K562 (cell line): ENCODE measurements around the gene OR4N5. TPM values are rescaled to one million over a fixed set of nuclear protein-coding genes. Genes with fewer than 3 reads are reported as not detected.

Source experiments
- ARNT ChIP-seq, 2 experiments: fragments of 450-650 bp; IDR thresholded peaks; 2 replicates each; pipeline ENCODE4 v1.6.1; 2016; ENCODE audit warnings: mild to moderate bottlenecking in 1 of 2
- CHD4 ChIP-seq: fragments of 200-600 bp; sonication (generic); IDR thresholded peaks from 3 replicates; pipeline ENCODE4 v1.6.1; 2012; ENCODE audit warnings: low read depth, mild to moderate bottlenecking, mixed read lengths, low read length, inconsistent platforms; ENCODE audit not compliant: insufficient read depth, insufficient replicate concordance, poor library complexity, severe bottlenecking
- EHMT2 ChIP-seq: fragments of 450-650 bp; IDR thresholded peaks from 2 replicates; pipeline ENCODE4 v1.6.1; 2018; ENCODE audit warnings: antibody characterized with exemption
- NEUROD1 ChIP-seq: fragments of 150-350 bp; IDR thresholded peaks from 2 replicates; pipeline ENCODE4 v1.6.1; 2014; ENCODE audit warnings: borderline replicate concordance, low read length, low read depth; ENCODE audit not compliant: partially characterized antibody
- SIN3A ChIP-seq, 2 experiments: fragments of 150-350 bp in 1 of 2; IDR thresholded peaks; 2 replicates each; pipeline ENCODE4 v1.6.1; 2011 to 2016; ENCODE audit warnings: borderline replicate concordance in 2 of 2, low read depth in 2 of 2, low read length in 2 of 2, mild to moderate bottlenecking in 2 of 2, moderate library complexity in 2 of 2; ENCODE audit not compliant: control insufficient read depth in 1 of 2
- SMARCC2 ChIP-seq: fragments of 450-650 bp; IDR thresholded peaks from 2 replicates; pipeline ENCODE4 v1.6.1; 2017; ENCODE audit warnings: antibody characterized with exemption, moderate library complexity, mild to moderate bottlenecking, low read depth
- ZBTB17 ChIP-seq: fragments of 450-650 bp; formaldehyde crosslinking; IDR thresholded peaks from 2 replicates; pipeline ENCODE4 v1.4.0; 2020; ENCODE audit warnings: mild to moderate bottlenecking
- polyA plus RNA-seq, 8 experiments: library from polyadenylated mRNA; depleted of rRNA in 4 of 8; stranded (reverse) in 5 of 8; unstranded in 3 of 8; fragments of >200 nt; fragmentation: Nextera tagmentation in 2 of 8; fragmentation: Illumina TruSeq in 1 of 8; extraction: Ambion mirVana in 2 of 8; extraction: Trizol in 1 of 8; gene quantifications; 2 replicates each; pipeline versions ENCODE4 v1.2.1 to v1.2.3, GENCODE V29; 2011 to 2014; ENCODE audit warnings: inconsistent platforms in 1 of 8, missing spikeins in 1 of 8
- total RNA-seq, 7 experiments: library from RNA; depleted of rRNA in 6 of 7; stranded (reverse); fragments of >200 nt in 6 of 7; fragmentation: Illumina TruSeq in 2 of 7; extraction: Trizol in 2 of 7; gene quantifications; 2 replicates each; pipeline versions ENCODE4 v1.2.1 to v1.2.3, GENCODE V29; 2011 to 2021; ENCODE audit warnings: low replicate concordance in 1 of 7
- TF ChIP-seq, protein P1 (sequence below): fragments of 200-600 bp; sonication (generic); IDR thresholded peaks from one replicate; pipeline ENCODE4 v1.6.1; 2012; ENCODE audit warnings: mild to moderate bottlenecking, low read depth, low read length, inconsistent platforms
- TF ChIP-seq, protein P2 (sequence below): sonication (generic); formaldehyde crosslinking; IDR thresholded peaks from 2 replicates; pipeline ENCODE4 v1.8.1; 2023; ENCODE audit warnings: mild to moderate bottlenecking, missing genetic modification reagents, moderate library complexity
- TF ChIP-seq, protein P3 (sequence below): sonication (generic); formaldehyde crosslinking; IDR thresholded peaks from 2 replicates; pipeline ENCODE4 v1.4.0; 2020; ENCODE audit warnings: mild to moderate bottlenecking, missing genetic modification reagents

OR4N5 gene
- total and polyA plus RNA-seq, 9 of the 15 experiments (the other 6 are each of a cell fraction or from before 2014, with no cell fraction given) = not detected

DNA sequence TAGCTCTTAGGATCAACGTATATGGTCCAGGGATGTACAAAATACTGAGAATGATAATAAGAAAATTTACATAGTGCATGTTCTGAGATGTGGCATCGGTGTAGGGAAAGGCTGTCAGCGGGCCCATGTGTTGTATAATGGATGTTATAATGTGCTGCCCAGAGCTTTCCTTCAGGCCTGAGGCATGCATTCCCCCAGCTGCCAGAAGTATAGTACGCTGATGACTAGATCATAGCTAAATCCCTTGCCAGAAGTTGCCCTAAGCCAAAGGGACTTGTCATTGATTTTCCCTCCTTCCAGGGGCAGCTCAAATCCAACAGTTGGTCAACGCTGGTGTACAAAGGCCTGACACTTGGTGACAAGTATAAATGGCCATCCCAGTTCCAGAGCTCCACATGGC, 45.6 kb downstream of the OR4N5 start (continued):
- TF ChIP-seq, protein P1, sequence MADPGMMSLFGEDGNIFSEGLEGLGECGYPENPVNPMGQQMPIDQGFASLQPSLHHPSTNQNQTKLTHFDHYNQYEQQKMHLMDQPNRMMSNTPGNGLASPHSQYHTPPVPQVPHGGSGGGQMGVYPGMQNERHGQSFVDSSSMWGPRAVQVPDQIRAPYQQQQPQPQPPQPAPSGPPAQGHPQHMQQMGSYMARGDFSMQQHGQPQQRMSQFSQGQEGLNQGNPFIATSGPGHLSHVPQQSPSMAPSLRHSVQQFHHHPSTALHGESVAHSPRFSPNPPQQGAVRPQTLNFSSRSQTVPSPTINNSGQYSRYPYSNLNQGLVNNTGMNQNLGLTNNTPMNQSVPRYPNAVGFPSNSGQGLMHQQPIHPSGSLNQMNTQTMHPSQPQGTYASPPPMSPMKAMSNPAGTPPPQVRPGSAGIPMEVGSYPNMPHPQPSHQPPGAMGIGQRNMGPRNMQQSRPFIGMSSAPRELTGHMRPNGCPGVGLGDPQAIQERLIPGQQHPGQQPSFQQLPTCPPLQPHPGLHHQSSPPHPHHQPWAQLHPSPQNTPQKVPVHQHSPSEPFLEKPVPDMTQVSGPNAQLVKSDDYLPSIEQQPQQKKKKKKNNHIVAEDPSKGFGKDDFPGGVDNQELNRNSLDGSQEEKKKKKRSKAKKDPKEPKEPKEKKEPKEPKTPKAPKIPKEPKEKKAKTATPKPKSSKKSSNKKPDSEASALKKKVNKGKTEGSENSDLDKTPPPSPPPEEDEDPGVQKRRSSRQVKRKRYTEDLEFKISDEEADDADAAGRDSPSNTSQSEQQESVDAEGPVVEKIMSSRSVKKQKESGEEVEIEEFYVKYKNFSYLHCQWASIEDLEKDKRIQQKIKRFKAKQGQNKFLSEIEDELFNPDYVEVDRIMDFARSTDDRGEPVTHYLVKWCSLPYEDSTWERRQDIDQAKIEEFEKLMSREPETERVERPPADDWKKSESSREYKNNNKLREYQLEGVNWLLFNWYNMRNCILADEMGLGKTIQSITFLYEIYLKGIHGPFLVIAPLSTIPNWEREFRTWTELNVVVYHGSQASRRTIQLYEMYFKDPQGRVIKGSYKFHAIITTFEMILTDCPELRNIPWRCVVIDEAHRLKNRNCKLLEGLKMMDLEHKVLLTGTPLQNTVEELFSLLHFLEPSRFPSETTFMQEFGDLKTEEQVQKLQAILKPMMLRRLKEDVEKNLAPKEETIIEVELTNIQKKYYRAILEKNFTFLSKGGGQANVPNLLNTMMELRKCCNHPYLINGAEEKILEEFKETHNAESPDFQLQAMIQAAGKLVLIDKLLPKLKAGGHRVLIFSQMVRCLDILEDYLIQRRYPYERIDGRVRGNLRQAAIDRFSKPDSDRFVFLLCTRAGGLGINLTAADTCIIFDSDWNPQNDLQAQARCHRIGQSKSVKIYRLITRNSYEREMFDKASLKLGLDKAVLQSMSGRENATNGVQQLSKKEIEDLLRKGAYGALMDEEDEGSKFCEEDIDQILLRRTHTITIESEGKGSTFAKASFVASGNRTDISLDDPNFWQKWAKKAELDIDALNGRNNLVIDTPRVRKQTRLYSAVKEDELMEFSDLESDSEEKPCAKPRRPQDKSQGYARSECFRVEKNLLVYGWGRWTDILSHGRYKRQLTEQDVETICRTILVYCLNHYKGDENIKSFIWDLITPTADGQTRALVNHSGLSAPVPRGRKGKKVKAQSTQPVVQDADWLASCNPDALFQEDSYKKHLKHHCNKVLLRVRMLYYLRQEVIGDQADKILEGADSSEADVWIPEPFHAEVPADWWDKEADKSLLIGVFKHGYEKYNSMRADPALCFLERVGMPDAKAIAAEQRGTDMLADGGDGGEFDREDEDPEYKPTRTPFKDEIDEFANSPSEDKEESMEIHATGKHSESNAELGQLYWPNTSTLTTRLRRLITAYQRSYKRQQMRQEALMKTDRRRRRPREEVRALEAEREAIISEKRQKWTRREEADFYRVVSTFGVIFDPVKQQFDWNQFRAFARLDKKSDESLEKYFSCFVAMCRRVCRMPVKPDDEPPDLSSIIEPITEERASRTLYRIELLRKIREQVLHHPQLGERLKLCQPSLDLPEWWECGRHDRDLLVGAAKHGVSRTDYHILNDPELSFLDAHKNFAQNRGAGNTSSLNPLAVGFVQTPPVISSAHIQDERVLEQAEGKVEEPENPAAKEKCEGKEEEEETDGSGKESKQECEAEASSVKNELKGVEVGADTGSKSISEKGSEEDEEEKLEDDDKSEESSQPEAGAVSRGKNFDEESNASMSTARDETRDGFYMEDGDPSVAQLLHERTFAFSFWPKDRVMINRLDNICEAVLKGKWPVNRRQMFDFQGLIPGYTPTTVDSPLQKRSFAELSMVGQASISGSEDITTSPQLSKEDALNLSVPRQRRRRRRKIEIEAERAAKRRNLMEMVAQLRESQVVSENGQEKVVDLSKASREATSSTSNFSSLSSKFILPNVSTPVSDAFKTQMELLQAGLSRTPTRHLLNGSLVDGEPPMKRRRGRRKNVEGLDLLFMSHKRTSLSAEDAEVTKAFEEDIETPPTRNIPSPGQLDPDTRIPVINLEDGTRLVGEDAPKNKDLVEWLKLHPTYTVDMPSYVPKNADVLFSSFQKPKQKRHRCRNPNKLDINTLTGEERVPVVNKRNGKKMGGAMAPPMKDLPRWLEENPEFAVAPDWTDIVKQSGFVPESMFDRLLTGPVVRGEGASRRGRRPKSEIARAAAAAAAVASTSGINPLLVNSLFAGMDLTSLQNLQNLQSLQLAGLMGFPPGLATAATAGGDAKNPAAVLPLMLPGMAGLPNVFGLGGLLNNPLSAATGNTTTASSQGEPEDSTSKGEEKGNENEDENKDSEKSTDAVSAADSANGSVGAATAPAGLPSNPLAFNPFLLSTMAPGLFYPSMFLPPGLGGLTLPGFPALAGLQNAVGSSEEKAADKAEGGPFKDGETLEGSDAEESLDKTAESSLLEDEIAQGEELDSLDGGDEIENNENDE = no peak
- TF ChIP-seq SMARCC2 (no peak), ZBTB17 (CRISPR knock-in tag) (no peak), ARNT (IDR thresholded peaks at IDR 0.05) (no peak), SIN3A (IDR thresholded peaks at IDR 0.05; ENCODE audit: borderline replicate concordance in 2 of 2, control insufficient read depth in 1 of 2, low read depth in 2 of 2, low read length in 2 of 2) (no peak), CHD4 (no peak), NEUROD1 (no peak), EHMT2 (no peak)
- TF ChIP-seq, protein P2, sequence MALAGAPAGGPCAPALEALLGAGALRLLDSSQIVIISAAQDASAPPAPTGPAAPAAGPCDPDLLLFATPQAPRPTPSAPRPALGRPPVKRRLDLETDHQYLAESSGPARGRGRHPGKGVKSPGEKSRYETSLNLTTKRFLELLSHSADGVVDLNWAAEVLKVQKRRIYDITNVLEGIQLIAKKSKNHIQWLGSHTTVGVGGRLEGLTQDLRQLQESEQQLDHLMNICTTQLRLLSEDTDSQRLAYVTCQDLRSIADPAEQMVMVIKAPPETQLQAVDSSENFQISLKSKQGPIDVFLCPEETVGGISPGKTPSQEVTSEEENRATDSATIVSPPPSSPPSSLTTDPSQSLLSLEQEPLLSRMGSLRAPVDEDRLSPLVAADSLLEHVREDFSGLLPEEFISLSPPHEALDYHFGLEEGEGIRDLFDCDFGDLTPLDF = no peak
- TF ChIP-seq, protein P3, sequence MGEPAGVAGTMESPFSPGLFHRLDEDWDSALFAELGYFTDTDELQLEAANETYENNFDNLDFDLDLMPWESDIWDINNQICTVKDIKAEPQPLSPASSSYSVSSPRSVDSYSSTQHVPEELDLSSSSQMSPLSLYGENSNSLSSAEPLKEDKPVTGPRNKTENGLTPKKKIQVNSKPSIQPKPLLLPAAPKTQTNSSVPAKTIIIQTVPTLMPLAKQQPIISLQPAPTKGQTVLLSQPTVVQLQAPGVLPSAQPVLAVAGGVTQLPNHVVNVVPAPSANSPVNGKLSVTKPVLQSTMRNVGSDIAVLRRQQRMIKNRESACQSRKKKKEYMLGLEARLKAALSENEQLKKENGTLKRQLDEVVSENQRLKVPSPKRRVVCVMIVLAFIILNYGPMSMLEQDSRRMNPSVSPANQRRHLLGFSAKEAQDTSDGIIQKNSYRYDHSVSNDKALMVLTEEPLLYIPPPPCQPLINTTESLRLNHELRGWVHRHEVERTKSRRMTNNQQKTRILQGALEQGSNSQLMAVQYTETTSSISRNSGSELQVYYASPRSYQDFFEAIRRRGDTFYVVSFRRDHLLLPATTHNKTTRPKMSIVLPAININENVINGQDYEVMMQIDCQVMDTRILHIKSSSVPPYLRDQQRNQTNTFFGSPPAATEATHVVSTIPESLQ = no peak
